HG03066 (cell line): ENCODE measurements around the gene SPG7.
"Not testable (repeated sequence)": the region's sequence is repeated elsewhere in the genome, so short reads cannot be mapped to it uniquely, and the experiment has no call there.

Source experiments
- ATAC-seq: cut with Tn5 transposase; IDR thresholded peaks from one replicate; pipeline ENCODE4 v1.9.1; 2021; ENCODE audit warnings: low read depth; ENCODE audit not compliant: unreplicated experiment

Gene SPG7

GRCh38 chr16:89574681-89575246 lies 66.6 kb downstream of the SPG7 start:
- ATAC-seq: peak; percentile 55

- ATAC-seq: no peak
Observed at GRCh38 chr16:89575247-89576152, 67.3 kb downstream of the SPG7 start, which contains the start of gene CPNE7. TSS of gene CPNE7 (plus strand) at chr16:89575758. CDS start at chr16:89575898, 140 bp downstream.

- ATAC-seq: no peak
Observed at GRCh38 chr16:89576153-89577054, 68.2 kb downstream of the SPG7 start.

- no peak for ATAC-seq
Observed at GRCh38 chr16:89577055-89577759, 69.0 kb downstream of the SPG7 start.

GRCh38 chr16:89579351-89579750 lies 71.1 kb downstream of the SPG7 start:
- no peak for ATAC-seq

- ATAC-seq: no peak
Observed at GRCh38 chr16:89581045-89581695, 73.0 kb downstream of the SPG7 start.

GRCh38 chr16:89581861-89582563 lies 73.8 kb downstream of the SPG7 start:
- ATAC-seq: no peak

GRCh38 chr16:89582614-89583196 lies 74.5 kb downstream of the SPG7 start:
- no peak for ATAC-seq

GRCh38 chr16:89583197-89583894 lies 75.1 kb downstream of the SPG7 start:
- ATAC-seq: no peak

- ATAC-seq: no peak
Observed at GRCh38 chr16:89583895-89584644, 75.9 kb downstream of the SPG7 start.

GRCh38 chr16:89584768-89585549 lies 76.8 kb downstream of the SPG7 start:
- ATAC-seq: no peak

- no peak for ATAC-seq
Observed at GRCh38 chr16:89586218-89586617, 78.0 kb downstream of the SPG7 start.

- no peak for ATAC-seq
Observed at GRCh38 chr16:89586853-89587252, 78.7 kb downstream of the SPG7 start.

- ATAC-seq: not testable (repeated sequence)
Observed at GRCh38 chr16:89587676-89588075, 79.5 kb downstream of the SPG7 start.

GRCh38 chr16:89588413-89589109 lies 80.4 kb downstream of the SPG7 start:
- ATAC-seq: no peak

- no peak for ATAC-seq
Observed at GRCh38 chr16:89589241-89589926, 81.2 kb downstream of the SPG7 start.
